HG03571 (cell line): ENCODE results near the gene LRRC2.
"Not testable (repeated sequence)": the region's sequence is repeated elsewhere in the genome, so short reads cannot be mapped to it uniquely, and the experiment has no call there.

Source experiments
- ATAC-seq: cut with Tn5 transposase; IDR thresholded peaks from one replicate; pipeline ENCODE4 v1.9.1; 2021; ENCODE audit not compliant: unreplicated experiment

The LRRC2 gene

GRCh38 chr3:46536758-46537157, 29.3 kb downstream of the LRRC2 start:
- ATAC-seq = no peak

- ATAC-seq = no peak
Observed at GRCh38 chr3:46535746-46536145, 30.4 kb downstream of the LRRC2 start.

- ATAC-seq = no peak
Observed at GRCh38 chr3:46533091-46533490, 33.0 kb downstream of the LRRC2 start.

- ATAC-seq = no peak
Observed at GRCh38 chr3:46527239-46527638, 38.9 kb downstream of the LRRC2 start.

DNA sequence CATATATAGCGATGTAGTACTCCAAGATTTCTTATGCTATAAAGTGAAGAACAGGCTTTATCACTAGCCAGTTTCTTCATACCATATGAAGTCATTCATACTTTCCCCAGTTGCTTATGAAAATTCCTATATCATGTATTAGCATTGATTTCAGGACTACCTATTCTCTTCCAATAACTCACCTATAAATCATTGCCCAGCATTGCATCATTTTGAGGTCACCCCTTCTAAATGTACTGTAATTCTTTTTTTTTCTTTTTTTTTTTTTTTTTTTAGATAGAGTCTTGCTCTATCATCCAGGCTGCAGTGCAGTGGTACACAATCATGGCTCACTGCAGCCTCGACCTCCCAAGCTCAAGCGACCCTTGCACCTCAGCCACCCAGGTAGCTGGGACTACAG, 41.3 kb downstream of the LRRC2 start:
- no peak for ATAC-seq

GRCh38 chr3:46524008-46524407, 42.1 kb downstream of the LRRC2 start:
- ATAC-seq = no peak

- ATAC-seq = no peak
Observed at GRCh38 chr3:46523556-46523955, 42.5 kb downstream of the LRRC2 start.

DNA sequence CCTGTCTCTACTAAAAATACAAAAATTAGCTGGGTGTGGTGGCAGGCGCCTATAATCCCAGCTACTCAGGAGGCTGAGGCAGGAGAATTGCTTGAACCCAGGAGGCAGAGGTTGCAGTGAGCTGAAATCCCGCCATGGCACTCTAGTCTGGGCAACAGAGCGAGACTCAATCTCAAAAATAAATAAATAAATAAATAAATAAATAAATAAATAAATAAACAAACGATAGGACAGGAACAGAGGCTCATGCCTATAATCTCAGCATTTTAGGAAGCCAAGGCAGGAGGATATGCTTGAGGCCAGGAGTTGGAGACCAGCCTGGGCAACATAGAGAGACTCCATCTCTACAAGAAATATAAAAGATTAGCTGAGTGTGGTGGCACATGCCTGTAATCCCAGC, 43.9 kb downstream of the LRRC2 start:
- not testable (repeated sequence) for ATAC-seq

- no peak for ATAC-seq
Observed at GRCh38 chr3:46521096-46521495, 45.0 kb downstream of the LRRC2 start.

GRCh38 chr3:46520531-46520930, 45.6 kb downstream of the LRRC2 start:
- no peak for ATAC-seq

DNA sequence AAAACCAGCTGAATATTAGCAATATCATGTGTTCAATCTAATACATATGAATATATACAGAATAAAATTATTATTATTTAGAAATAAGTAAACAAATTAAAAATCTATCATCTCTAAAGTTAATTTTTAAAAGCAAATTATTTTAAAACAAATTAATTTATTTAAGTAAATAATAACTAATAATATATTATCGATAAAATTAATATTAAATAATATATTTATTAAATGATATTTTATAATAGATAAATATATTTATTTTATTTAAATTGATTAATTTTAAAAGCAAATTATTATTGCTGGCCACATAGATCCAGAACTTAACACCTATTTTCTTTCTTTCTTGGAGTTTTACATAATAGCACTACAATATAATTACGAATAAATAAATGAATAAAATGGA, 46.1 kb downstream of the LRRC2 start:
- ATAC-seq = no peak

GRCh38 chr3:46517784-46518181, 48.3 kb downstream of the LRRC2 start:
- ATAC-seq = no peak

GRCh38 chr3:46517016-46517783, 48.9 kb downstream of the LRRC2 start:
- no peak for ATAC-seq

- ATAC-seq = no peak
Observed at GRCh38 chr3:46516521-46516920, 49.6 kb downstream of the LRRC2 start.

DNA sequence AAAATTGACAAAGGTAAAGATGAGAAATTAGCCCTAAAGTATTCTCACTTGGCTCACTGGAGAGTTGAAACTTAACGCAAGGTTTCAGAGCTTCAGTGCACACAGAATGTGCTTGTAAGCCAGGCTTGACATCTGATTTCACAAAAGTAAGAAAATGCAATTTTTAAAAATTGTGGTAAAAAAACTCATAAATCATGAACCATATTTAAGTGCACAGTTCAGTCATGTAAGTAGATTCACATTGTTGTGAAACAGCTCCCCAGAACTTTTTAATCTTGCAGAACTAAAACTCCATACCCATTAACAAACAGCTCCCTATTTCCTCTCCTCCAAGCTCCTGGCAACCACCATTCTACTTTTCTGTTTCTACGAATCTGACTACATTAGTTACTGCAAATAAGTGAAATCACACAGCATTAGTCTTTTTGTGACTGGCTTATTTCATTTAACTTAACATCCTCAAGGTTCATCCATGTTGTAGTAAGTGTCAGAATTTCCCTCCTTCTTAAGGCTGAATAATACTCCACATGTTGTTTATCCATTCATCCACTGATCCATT, 53.8 kb downstream of the LRRC2 start:
- ATAC-seq = no peak

DNA sequence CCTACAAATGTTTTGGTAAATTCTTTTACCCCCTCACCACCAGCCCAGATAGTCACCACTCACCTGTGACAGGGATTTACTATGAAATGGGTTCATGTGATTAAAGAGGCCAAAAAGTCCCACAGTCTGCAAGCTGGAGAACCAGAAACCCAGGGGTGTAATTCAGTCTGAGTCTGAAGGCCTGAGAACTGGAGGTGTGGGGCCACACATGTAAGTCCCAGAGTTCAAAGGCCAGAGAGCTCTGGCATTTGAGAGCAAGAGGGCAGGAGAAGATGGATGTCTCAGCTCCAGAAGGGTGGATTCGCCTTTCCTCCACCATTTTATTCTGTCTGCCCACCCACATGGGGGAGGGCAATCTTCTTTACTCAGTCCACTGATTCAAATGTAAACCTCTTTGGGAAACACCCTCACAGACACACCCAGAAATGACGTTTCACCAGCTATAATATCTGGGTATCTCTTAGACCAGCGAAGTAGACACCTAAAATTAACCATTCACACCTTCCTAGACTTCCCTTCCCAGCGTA, 56.4 kb downstream of the LRRC2 start:
- ATAC-seq = no peak

- ATAC-seq = no peak
Observed at GRCh38 chr3:46508850-46509591, 57.1 kb downstream of the LRRC2 start.

DNA sequence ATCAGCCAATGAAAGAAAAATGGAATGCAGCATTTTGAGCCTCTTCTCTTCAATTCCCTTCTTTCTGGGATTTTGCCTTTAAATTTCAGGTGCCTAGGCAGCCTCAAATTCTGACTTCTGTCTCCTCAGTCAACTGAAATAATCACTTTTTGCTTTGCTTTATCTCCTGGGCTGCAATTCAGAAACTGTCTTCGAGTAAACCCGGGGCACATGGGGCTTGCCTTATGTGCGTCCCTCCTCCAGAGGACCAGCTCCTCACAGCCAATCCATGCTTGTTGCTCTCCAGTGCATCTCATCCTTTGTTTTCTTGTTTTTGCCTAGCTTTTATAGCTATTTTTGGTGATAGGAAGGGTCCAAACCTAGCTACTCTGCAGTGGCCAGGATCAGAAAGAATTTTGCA, 59.6 kb downstream of the LRRC2 start:
- no peak for ATAC-seq

DNA sequence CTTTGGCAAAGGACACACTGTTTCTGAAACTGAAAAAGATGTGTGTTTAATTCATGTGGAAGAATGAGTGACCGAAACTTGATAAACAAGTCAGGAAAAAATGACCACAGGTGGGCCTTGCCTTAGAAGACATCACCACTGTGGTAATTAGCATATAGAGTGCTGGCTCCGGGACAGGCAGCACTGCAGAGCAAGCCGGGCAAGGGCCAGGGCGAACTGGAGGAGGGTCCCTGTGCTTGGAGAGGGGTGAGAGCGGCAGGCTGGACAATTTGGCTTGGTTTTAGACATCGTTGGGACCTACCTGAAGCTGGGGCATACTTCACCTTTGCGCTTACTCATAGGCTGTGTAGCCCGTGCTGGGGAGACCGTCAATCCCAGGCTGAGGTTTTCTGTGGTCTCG, 60.1 kb downstream of the LRRC2 start:
- ATAC-seq = no peak

- no peak for ATAC-seq
Observed at GRCh38 chr3:46504789-46505188, 61.3 kb downstream of the LRRC2 start.

DNA sequence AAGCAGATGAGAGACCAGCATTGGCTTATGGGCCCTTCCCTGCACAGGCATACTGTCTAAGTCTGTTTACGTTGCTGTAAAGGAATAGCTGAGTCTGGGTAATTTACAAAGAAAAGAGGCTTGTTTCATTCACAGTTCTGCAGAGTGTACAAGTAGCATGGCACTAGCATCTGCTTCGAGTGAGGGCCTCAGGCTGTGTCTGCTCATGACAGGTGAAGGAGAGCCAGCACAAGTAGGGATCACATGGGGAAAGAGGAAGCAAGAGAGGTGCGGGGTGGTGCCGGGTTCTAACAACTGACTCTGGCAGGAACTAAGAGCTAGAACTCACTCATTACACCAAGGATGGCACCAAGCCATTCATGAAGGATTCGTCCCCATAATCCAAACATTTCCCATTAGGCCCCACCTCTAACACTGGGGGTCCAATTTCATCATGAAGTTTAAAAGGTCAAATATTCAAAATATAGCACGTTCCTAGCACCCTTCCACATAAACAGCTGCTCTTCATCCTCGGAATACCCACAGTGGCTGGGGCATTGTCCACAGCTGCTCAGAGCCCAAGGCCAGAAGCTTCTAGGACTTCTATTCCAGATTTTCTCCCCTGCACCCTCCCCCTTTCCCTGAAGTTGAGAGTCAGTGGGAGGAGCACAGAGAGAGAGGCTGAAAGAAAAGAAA, 62.8 kb downstream of the LRRC2 start:
- ATAC-seq = no peak
